Brain pericyte (primary cell): ENCODE data around the gene SLC12A4.
"Not testable (repeated sequence)": the region's sequence is repeated elsewhere in the genome, so short reads cannot be mapped to it uniquely, and the experiment has no call there.

Source experiments
- DNase-seq: peaks from one replicate; pipeline ENCODE4 v3.0.0-alpha.2; 2012; ENCODE audit warnings: low read depth, low spot score

SLC12A4 gene

DNA sequence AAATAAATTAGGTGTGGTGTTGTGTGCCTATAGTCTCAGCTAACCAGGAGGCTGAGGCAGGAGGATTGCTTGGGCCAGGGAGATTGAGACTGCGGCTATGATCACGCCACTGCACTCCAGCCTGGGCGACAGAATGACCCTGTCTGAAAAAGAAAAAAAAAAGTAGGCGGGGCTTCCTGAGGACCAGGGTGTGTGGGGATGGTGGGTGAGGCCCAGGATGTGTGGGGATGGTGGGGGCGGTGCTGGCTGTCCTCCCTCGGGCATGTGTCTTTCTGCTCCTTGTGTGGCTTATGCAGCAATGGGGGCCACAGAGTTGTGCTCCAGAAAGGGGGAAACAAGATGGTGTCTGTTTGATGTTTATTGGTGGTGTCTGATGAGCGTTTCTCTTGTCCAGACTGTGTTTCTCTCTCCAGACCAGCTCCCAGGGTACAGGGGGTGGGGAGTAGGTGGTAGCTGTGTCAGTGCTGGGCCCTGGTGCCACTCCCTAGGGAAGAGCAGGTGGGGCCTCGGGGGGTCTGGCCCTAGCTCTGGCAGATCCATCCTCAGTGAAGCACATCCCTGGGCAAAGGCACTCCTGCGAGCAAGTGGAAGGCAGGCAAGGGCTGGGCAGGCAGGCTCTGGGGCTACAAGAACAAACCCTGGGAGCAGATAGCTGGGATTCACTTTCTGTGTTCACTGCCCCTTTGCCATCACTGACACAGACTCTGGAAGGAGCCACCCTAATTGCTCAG lies 26.8 kb downstream of the SLC12A4 start:
- no peak for DNase-seq

DNA sequence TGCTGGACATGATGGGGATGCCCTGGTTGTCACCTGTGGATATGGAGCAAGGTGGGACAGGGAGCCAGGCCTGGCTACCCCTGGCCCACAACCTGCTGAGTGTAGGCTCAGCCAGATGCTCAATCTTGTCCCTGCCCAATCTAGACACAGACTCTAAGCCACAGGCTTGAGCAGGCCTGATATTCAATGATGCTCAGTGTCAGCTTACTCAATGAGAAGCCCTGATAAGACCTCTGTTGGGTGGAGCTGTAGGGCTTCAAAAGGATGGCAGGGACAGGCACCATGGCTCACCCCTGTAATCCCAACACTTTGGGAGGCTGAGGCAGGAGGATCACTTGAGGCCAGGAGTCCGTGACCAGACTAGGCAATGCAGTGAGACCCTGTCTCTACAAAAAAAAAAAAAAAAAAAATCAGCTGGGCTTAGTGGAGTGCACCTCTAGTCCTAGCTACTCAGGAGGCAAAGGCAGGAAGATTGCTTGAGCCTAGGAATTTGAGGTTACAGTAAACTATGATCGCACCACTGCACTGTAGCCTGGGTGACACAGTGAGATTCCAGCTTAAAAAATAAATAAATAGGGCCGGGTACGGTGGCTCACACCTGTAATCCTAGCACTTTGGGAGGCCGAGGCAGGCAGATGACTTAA lies 27.9 kb downstream of the SLC12A4 start:
- DNase-seq, result no peak

DNA sequence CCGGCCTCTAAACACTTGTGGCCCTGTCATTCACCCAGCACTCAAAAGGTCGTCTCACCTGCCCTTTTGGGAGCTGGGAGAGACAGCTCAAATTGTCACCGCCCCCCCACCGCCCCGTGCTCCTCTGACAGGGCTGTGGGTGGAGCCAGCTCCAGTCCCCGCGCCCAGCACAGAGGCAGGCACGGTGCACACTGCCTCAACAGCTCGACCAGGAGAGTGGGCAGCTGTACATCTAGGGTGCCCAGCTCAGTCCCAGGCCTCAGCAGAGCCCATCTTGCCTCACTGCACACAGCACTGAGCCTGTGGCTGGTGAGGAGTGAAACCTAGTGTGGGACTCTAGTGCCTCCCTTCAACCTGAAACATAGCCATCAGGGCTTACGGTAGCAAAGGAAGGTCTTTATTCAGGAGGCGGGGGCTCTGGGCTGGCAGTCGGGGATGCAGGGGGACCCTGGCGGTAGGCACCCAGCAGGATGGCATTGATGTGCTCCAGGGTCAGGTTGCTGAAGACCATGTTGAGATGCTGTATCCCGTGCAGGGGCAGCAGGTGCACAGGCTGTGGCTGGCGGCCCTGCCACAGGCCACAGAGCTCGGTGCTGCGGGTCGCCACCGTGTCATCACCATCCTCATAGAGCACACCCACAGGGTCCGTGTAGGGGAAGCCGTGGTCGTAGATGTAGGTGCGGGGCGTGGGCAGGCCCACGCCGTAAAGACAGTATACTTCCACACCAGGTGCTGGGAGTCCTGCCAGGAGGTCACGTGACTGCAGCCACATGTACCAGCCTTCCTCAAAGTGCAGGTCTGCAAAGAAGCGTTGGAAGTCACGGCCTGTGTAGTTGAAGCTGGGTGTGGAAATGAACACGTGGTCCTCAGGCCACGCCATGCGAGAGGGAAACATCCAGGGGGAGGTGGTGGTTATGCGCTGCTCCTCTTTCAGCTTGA lies 28.7 kb downstream of the SLC12A4 start:
- no peak for DNase-seq

DNA sequence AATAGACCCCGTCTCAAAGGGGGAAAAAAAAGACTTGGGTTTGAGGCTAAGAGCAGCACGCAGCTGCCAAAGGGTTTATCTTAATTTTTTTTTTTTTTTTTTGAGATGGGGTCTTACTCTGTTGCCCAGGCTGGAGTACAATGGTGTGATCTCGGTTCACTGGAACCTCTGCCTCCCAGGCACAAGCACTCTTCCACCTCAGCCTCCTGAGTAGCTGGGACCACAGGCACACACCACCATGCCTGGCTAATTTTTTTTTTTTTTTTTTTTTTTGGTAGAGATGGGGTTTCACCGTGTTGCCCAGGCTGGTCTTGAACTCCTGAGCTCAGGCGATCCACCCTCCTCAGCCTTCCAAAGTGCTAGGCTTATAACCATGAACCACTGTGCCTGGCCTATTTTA lies 30.7 kb downstream of the SLC12A4 start:
- DNase-seq, result not testable (repeated sequence)

DNA sequence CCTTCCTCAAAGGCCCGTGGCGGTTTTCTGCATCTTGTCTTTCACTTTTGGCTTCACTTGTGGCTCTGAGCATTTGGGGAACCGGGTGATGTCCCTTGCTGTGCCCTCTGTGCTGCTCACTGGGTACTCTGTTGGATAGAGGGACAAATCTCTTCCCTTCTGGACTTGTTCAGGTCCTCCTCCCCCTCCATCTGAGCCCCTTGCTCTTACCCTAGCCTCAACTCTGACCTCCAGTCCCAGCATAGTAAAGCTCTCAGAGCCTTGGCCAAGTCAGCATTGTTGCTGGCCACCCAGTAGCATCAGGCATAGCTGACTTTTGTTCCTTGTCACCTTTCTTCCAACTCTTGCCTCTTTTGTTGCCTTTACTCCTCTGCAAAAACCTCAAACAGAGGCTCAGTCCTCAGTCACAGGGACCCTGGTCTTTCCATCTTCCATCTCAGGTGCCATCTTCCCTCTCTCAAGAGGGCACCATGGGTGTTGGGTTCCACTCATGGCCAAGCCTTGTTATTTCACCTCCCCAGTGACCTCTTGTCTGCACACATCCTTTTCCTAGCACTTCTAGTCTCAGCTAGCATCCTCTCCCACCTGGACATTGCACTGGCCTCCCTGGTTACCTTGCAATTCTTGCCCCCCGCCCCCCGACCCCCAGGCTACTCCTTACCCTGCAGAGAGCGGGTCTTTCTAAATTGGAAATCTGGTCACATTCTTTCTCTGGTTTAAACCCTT lies 31.4 kb downstream of the SLC12A4 start:
- DNase-seq, result no peak

DNA sequence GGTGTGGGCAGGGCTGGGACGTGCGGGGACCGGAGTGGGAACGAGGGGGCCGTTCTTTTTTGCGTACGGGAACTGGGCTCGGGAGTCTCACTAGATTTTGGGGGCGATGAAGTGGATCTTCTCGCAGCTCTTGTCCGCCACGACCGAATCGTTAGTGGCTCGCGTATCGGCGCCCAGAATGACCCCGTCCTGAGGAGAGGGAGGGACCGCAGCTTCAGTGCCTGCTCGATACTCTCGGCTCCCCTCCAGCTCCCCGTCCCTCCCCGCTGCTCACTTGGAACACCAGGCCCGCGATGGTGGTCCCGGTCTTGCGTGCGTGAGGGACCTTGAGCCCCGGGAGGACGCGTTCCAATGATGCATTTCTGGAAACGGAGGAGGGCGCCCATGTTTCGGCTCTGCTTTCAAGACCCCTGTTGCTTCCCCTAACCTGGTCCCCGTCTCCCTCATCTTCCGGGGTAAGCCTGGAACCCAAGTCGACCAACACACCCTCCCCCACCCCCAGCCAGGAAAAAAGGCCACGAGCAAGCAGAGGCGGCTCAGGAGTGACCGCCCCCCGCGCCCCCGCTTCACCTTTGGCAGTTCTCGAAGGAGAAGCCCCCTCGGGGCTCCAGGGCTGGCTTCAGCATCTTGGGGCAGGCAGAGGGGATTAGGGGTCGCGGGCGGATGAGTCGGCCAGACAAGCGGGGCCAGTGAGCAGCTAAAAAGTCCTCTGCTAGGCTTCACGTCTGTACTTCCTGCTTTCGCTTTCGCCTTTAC lies 32.1 kb downstream of the SLC12A4 start, which contains the start of gene PSMB10:
TSS of gene PSMB10 (minus strand) at position 727 of the 756 bp plus-strand sequence. CDS start at position 626, 101 bp downstream.
- DNase-seq, result no peak

DNA sequence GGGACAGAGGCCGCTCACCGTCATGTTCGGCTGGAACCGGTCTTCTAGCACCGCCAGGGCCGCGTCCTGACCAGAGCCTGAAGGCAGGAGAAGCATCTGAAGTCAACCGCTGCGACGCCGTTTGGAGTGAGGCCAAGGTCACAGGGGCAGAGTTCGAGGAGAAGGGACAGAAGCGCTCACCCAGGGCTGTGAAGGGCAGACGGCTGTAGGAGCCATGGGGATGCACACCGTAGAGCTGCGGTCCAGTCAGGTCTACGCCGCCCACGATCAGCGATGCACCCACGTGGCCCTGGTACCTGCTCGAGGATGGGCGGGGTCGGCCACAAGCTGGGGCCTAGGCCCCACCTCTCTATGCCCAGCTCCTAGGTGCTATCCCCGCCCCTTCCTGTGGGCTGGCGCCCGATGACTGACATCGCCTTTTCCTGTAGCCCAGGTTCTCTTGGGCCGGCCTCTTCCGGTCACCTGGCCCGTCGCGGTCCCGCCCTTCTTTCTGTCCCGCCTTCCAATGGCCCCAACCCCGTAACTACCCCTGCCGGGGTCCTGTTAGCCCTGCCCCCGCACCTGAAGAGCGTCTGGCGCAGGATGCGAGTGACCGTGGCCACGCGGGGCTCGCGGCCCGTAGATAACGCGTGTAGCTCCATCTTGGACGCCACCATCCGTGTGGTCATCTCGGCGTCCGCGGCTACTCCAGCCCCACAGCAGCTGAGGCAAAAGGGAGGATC lies 32.9 kb downstream of the SLC12A4 start:
- DNase-seq, result peak; percentile 66

DNA sequence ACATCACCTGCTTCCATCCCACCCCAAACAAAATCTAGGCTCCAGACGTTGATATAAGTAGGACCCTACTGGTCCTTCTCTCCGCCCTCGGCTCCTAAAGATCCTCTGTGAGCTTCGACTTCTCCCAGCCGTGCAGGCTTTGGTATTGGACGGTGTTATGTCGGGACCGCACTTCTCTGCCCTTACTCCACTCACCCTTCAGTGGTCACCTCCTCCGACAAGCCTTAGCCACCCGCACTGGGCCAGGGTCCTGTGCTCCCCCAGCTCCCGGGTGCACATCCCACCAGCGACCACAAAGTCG lies 33.4 kb downstream of the SLC12A4 start:
- DNase-seq, result no peak

DNA sequence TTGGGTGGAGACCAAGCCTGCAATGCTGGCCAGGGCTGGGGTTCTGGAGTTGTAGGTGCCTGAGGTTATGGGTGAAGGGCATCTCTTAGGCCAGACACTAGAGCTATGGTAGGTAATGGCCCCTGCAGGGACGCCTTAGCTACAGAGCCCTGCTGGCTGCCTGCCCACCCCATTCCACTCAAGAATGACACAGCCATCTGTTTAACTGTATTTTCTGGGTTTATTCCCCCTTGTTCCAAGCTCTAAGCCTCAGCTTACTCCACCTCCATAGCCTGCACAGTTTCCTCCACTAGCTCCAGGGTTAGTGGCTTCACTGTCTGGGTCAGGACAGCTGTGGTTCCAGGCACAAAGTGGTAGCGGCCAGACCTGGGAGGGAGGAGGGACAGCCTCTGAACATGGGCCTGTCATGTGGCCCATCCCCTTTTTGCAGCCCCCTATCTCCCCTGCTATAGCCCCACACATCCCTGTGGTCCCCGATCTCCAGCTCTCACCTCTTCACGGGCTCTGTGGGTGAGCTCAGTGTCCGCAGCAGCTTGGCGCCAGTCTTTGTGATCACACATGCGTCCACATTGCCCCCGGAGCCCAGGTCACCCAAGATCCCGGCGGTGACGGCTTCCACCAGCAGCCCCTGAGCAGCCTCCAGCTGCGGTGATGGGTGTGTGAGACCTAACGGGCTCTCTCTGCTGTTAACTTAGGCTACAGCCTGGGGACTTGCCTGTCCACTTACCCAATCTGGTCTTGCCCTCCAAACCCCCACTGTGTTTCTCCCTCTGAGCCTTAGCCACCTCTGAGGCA lies 33.9 kb downstream of the SLC12A4 start:
- DNase-seq, result no peak

DNA sequence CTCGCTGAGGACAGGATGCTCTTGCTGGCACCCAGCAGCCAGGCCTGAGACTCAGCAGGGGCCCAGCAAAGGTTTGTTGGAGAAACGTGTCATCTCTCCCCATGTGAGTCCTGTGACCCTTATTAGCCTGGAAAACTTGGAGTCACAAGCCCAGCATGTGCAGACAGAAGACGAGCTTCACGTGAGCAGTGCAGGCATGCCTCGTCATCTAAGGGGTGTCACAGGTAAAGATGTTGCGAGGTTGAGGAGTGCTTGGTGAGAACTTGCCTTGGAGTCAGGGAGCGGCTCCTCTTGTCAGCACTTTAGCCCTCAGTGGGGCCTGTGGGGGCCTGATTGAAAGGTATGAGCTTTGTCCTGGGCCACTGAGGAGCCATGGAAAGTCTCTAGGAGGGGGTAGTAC lies 34.6 kb downstream of the SLC12A4 start:
- no peak for DNase-seq

DNA sequence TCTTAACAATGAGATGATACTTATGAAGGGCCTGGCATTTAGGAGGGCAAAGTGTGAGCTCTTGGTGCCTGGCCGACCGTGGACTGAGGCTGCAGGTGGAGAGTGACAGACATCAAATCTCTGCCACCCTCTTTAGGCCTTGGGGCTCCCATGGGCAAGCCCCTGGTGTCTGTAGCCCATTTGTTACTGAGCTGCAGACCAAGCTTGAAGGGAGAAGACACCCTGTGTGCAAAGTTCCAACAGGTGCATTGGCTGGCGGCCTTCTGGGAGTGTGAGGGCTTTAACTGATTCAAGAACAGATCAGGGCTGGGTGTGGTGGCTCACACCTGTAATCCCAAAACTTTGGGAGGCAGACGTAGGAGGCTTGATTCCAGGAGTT lies 36.0 kb downstream of the SLC12A4 start:
- DNase-seq, result no peak

DNA sequence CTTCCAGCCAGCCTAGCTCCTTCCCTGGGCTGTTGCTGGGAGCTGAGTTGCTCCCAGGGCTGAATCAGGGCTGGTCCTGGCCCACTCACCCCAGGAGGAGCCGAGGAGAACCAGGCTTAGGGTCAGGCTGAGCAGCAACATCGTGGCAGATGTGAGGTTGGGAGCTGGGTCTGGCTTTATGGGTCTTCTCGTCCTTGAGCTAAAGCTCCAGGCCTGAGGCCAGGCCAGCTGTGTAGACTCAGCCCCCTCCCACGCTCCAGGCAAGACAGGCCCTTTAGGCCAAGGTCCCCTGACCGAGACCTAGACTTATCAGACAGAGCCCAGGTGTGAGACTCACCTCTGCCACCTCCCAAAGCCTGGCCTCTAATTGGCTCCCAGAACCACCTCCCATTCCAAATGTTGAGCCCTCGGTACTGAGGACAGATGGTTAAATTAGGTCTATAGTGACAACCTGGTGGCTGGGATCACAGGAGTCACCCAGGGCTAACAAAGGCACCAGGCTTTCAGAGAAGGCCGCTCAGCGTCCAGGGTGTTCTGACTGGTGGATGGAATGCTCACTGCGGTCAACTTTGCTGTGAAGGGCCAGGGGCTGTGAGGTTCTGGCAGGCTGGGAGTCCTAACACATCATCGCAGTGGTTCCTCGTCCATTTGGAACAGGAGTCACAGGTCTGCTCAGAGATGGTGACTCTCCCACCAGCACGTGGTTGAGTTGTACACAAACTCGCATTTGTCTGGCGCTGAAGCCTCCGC lies 36.5 kb downstream of the SLC12A4 start, which contains the start of gene CTRL:
TSS of gene CTRL (minus strand) at position 151 of the 750 bp plus-strand sequence. CDS start at position 141, 10 bp downstream.
- no peak for DNase-seq

DNA sequence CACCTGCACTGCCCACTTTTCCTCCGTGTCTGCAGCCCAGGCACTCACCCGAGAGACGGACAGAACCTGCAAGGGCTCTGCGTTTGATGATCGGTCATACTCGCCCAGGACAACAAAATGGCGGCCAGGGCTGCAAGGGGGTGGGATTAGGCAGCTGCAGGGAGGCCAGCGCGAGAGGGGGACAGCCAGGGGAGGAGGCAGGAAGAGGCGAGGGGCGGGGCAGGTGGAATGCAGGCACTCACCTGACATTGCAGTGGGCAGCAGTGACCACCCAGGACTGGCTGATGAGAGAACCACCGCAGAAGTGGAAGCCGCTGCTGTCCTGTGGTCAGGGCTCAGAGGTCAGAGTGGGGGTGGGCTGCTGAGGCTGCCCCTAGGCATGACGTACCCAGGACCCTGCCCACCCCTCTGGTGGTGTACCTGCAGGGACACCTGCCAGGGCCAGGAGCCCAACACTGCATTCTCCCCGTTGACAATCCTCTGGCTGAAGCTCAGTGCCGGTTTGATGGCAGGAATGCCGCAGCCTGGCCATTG lies 37.7 kb downstream of the SLC12A4 start:
- DNase-seq, result no peak

DNA sequence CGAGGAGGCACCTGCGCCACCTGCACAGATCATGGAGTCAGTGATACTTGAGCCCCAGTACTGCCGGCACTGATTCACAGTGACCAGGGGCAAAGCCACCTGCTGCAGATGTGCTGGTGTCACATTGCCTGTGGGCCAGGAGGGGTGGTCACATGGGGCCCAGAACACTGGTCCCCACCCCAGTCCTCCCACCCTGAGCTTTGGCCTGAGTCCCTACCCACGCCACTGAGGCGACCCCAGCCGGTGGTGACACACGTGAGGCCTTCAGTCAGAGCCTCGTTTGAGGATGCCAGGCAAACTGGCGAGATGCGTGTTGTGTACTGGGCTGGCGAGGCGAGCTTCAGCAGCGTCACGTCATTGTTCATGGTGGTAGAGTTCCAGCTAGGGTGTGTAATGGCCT lies 38.2 kb downstream of the SLC12A4 start:
- DNase-seq, result no peak

DNA sequence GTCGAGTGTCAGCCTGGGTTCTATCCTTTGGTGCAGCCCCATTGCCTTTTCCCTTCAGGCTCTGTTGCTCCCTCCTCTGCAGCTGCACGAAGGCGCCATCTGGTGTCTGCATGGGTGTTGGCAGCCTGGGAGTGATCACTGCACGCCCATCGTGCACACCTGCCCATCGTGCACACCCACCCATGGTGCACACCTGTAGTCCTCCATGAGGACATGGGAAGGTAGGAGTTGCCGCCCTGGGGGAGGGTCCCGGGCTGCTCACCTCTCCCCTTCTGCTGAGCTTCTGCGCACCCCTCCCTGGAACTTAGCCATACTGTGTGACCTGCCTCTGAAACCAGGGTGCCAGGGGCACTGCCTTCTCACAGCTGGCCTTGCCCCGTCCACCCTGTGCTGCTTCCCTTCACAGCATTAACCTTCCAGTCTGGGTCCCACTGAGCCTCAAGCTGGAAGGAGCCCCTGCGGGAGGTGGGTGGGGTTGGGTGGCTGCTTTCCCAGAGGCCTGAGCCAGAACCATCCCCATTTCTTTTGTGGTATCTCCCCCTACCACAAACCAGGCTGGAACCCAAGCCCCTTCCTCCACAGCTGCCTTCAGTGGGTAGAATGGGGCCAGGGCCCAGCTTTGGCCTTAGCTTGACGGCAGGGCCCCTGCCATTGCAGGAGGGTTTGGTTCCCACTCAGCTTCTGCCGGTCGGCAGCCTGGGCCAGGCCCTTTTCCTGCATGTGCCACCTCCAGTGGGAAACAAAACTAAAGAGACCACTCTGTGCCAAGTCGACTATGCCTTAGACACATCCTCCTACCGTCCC lies 39.7 kb downstream of the SLC12A4 start:
- DNase-seq, result no peak

DNA sequence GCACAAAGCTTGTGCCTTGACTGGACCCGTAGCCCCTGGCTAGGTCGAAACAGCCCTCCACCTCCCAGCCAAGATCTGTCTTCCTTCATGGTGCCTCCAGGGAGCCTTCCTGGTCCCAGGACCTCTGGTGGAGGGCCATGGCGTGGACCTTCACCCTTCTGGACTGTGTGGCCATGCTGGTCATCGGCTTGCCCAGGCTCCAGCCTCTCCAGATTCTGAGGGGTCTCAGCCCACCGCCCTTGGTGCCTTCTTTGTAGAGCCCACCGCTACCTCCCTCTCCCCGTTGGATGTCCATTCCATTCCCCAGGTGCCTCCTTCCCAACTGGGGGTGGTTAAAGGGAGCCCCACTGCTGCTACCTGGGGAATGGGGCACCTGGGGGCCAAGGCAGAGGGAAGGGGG lies 40.3 kb downstream of the SLC12A4 start:
- DNase-seq, result no peak

DNA sequence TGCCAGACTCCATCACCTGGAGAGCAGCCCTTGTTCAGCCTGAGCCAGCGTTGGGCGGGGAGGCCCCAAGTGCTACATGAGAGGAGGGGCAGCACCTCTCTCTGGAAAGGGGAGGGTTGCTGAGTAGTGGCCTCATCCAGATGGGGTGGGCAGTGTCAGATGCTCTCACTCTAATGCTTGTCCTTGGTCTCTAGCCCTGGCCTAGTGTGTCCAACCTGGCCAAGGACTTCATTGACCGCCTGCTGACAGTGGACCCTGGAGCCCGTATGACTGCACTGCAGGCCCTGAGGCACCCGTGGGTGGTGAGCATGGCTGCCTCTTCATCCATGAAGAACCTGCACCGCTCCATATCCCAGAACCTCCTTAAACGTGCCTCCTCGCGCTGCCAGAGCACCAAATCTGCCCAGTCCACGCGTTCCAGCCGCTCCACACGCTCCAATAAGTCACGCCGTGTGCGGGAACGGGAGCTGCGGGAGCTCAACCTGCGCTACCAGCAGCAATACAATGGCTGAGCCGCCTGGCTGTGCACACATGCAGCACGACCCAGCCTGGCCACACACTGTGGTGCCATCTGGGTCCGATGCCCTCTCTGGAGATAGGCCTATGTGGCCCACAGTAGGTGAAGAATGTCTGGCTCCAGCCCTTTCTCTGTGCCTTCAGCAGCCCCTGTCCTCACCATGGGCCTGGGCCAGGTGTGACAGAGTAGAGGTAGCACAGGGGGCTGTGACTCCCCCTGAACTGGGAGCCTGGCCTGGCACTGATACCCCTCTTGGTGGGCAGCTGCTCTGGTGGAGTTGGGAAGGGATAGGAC lies 41.1 kb downstream of the SLC12A4 start:
- no peak for DNase-seq
